SH-SY5Y (cell line): Measurements from ENCODE around the gene DDX4.

Experiments used
- GATA2 ChIP-seq: IDR thresholded peaks from 2 replicates; pipeline ENCODE4 v1.6.1; 2011; ENCODE audit warnings: mild to moderate bottlenecking, low read depth, low read length
- GATA3 ChIP-seq: IDR thresholded peaks from 2 replicates; pipeline ENCODE4 v1.6.1; 2011; ENCODE audit warnings: low read depth, mild to moderate bottlenecking, low read length, moderate library complexity

GRCh38 chr5:55777332-55777731, 39.5 kb downstream of the DDX4 start:
- no peak for TF ChIP-seq GATA2
- no peak for TF ChIP-seq GATA3
